HL-60 (cell line): ENCODE measurements around the gene SOX8.

Experiments
- DNase-seq, 2 experiments: peaks; one replicate each; pipeline ENCODE4 v3.0.0-alpha.2; 2010 to 2020; ENCODE audit warnings: low read depth in 1 of 2, low spot score in 1 of 2
- H3K27ac ChIP-seq: fragments of 250-450 bp; sonication (Bioruptor Pico); replicated peaks from 2 replicates; pipeline ENCODE4 v1.5.1; 2020; ENCODE audit warnings: mild to moderate bottlenecking, moderate library complexity
- H3K27me3 ChIP-seq: fragments of 250-450 bp; sonication (Bioruptor Pico); 2 replicates; pipeline ENCODE4 v1.5.1; 2021; ENCODE audit warnings: mild to moderate bottlenecking, moderate library complexity; ENCODE audit not compliant: insufficient read depth, poor library complexity, severe bottlenecking
- H3K4me3 ChIP-seq: replicated peaks from 2 replicates; pipeline ENCODE4 v1.5.1; 2011; ENCODE audit warnings: mild to moderate bottlenecking, control low read depth, low read length; ENCODE audit not compliant: insufficient read depth
- CTCF ChIP-seq: IDR thresholded peaks from one replicate; pipeline ENCODE4 v1.5.1; 2011; ENCODE audit warnings: low read length, control low read depth, inconsistent platforms; ENCODE audit not compliant: insufficient read depth
- GABPA ChIP-seq: IDR thresholded peaks from 2 replicates; pipeline ENCODE4 v1.6.1; 2012; ENCODE audit warnings: low read depth
- POLR2AphosphoS5 ChIP-seq: IDR thresholded peaks from 2 replicates; pipeline ENCODE4 v1.6.1; 2012; ENCODE audit warnings: low read depth
- REST ChIP-seq: IDR thresholded peaks from 2 replicates; pipeline ENCODE4 v1.6.1; 2012; ENCODE audit warnings: low read depth; ENCODE audit not compliant: insufficient replicate concordance
- SPI1 ChIP-seq: IDR thresholded peaks from 2 replicates; pipeline ENCODE4 v1.6.1; 2012; ENCODE audit warnings: low read depth, mild to moderate bottlenecking, borderline replicate concordance

The SOX8 gene

GRCh38 chr16:968620-969019 lies 12.9 kb upstream of the SOX8 start:
- Histone ChIP-seq H3K4me3 (no peak overlapping the region), H3K27ac (no peak overlapping the region), H3K27me3 (no peaks in the 10 kb centered on the region)
- DNase-seq = no peak
- TF ChIP-seq SPI1 (no peak), GABPA (no peak), CTCF (no peak), POLR2AphosphoS5 (no peak), REST (no peak)

GRCh38 chr16:969508-970385 lies 11.8 kb upstream of the SOX8 start:
- no peak for DNase-seq
- H3K4me3 ChIP-seq = peak overlapping the region; percentile 76
- TF ChIP-seq SPI1 (no peak), CTCF (no peak), POLR2AphosphoS5 (no peak), GABPA (no peak), REST (no peak)
- no peaks in the 10 kb centered on the region for H3K27me3 ChIP-seq
- peak overlapping the region; percentile 78 for H3K27ac ChIP-seq

GRCh38 chr16:970386-970765 lies 11.2 kb upstream of the SOX8 start:
- TF ChIP-seq REST (no peak), POLR2AphosphoS5 (no peak), GABPA (no peak), CTCF (no peak)
- no peak for DNase-seq
- Histone ChIP-seq H3K27ac (peak overlapping the region; percentile 78), H3K27me3 (no peaks in the 10 kb centered on the region), H3K4me3 (peak overlapping the region; percentile 76)
